Measurements from ENCODE around the gene MDN1.
"Not testable (repeated sequence)": the region's sequence is repeated elsewhere in the genome, so short reads cannot be mapped to it uniquely, and the experiment has no call there.

The MDN1 gene, protein sequence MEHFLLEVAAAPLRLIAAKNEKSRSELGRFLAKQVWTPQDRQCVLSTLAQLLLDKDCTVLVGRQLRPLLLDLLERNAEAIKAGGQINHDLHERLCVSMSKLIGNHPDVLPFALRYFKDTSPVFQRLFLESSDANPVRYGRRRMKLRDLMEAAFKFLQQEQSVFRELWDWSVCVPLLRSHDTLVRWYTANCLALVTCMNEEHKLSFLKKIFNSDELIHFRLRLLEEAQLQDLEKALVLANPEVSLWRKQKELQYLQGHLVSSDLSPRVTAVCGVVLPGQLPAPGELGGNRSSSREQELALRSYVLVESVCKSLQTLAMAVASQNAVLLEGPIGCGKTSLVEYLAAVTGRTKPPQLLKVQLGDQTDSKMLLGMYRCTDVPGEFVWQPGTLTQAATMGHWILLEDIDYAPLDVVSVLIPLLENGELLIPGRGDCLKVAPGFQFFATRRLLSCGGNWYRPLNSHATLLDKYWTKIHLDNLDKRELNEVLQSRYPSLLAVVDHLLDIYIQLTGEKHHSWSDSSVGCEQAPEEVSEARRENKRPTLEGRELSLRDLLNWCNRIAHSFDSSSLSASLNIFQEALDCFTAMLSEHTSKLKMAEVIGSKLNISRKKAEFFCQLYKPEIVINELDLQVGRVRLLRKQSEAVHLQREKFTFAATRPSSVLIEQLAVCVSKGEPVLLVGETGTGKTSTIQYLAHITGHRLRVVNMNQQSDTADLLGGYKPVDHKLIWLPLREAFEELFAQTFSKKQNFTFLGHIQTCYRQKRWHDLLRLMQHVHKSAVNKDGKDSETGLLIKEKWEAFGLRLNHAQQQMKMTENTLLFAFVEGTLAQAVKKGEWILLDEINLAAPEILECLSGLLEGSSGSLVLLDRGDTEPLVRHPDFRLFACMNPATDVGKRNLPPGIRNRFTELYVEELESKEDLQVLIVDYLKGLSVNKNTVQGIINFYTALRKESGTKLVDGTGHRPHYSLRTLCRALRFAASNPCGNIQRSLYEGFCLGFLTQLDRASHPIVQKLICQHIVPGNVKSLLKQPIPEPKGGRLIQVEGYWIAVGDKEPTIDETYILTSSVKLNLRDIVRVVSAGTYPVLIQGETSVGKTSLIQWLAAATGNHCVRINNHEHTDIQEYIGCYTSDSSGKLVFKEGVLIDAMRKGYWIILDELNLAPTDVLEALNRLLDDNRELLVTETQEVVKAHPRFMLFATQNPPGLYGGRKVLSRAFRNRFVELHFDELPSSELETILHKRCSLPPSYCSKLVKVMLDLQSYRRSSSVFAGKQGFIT (N-terminal part only)

DNA sequence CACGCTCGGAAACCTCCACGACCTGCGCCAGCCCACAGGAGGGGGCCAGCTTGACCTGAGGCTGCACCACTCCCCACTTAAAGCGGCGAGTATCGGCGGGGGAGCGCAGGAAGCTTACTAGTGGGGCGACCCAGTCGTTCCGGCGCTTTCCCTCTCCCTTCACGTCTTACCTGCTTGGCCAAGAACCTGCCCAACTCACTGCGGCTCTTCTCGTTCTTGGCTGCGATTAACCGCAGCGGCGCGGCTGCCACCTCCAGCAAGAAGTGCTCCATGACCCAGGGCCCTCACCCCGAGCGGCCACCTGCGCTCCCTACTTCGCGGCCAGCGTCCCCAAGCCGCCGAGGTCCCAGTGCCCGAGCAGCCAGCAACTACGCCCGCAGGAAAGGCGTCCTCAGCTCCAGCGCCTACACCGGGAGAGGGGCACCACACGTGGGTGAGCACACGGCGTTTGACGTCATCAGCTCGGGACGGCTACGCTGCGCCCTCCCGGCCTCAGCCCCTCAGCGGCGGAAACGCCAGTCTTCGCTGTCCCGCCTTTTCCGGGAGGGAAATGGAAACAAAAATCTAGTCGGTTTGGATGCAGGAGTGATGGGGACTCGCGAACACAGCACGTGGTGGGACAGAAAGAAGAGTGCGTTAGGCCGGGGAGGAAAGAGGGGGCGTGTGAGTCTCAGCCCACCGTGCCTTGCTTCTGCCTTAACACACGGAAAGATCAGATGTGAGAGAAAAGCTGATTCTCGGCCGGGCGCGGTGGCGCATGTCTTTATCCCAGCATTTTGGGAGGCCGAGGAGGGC lies at the start of gene MDN1:
Gene MDN1, minus strand, starts transcription at position 459 of the 795 bp plus-strand sequence. Its CDS starts 187 bp downstream, at position 272.
- peak; percentile 72 to 82 (median 80) for DNase-seq (ENCODE audit: low read depth in 3 of 3)

- DNase-seq (ENCODE audit: low read depth in 3 of 3), result no peak
These were observed 46.6 kb upstream of the MDN1 start for GRCh38 chr6:89866024-89866678.

GRCh38 chr6:89862698-89863097 lies 43.1 kb upstream of the MDN1 start:
- DNase-seq (ENCODE audit: low read depth in 3 of 3), result no peak

- no peak for DNase-seq (ENCODE audit: low read depth in 3 of 3)
These were observed 42.7 kb upstream of the MDN1 start for GRCh38 chr6:89862273-89862672.

- DNase-seq (ENCODE audit: low read depth in 3 of 3), result no peak
These were observed 40.1 kb upstream of the MDN1 start for GRCh38 chr6:89859744-89860143.

- DNase-seq (ENCODE audit: low read depth in 3 of 3), result no peak
These were observed 38.4 kb upstream of the MDN1 start for GRCh38 chr6:89858041-89858440.

DNA sequence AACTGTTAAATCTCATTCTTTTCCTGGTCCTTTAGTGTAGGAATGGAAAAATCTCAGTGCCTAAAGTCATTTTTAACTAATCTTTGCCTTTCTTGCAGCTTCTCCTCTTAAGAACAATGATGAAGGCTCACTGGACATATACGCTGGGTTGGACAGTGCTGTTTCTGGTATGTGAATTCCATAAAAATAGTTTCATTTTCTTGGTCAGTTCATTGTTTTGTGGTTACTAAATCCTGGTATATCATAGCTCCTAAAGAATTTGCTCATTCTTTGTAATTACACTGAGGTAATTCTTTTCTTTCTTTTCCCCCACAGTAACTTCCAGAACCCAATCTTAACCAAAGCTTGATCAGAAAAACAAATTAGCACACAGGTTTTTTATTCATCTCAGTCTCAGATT lies 33.5 kb upstream of the MDN1 start:
- no peak for DNase-seq (ENCODE audit: low read depth in 3 of 3)

- not testable (repeated sequence) for DNase-seq (ENCODE audit: low read depth in 3 of 3)
These were observed 27.9 kb upstream of the MDN1 start for GRCh38 chr6:89847513-89847912.

DNA sequence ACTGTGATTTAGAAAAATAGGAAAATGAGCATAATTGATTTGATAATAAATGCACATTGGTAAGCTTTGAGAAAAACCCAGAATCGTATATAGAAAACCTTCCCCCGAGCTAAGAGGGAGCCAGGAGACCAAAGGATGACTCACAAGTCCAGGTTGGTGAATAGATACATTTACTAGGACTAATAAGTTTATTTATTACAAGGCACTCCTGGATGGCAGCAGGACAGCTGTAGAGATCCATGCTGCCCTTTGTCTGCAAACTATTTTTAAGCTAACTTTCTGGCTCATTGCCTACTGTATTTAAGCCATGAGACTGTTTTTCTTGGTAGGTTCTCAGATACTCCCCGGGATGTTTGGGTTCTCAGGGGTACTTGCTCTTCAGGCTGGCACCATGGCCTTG lies 23.5 kb upstream of the MDN1 start:
- no peak for DNase-seq (ENCODE audit: low read depth in 3 of 3)

- DNase-seq (ENCODE audit: low read depth in 3 of 3), result no peak
These were observed 22.6 kb upstream of the MDN1 start for GRCh38 chr6:89842228-89842627.

DNA sequence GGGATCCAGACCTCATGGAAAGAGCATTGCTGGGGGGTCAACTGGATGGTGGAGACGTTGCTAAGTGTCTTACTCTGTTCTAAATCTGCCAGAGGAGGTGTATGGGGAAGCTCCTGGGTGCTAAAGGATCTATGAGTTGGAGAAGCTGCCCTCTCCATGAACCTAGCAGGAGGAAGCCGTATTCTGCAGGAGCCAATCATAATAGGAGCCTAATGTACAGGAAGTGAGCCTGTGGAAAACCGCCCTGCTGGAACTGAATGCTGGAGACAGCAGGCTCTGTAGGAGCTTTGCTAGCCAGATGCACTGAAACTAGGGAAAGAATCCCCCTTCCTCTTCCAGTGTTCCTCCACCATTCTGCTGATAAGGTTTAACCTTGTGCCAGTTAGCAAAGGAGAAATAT lies 20.9 kb upstream of the MDN1 start:
- DNase-seq (ENCODE audit: low read depth in 3 of 3), result no peak

- no peak for DNase-seq (ENCODE audit: low read depth in 3 of 3)
These were observed 17.1 kb upstream of the MDN1 start for GRCh38 chr6:89836639-89837222.

- DNase-seq (ENCODE audit: low read depth in 3 of 3), result peak in 1 of 3 experiments; percentile 6
These were observed 15.5 kb upstream of the MDN1 start for GRCh38 chr6:89834884-89835792.

GRCh38 chr6:89830170-89830809 lies 10.7 kb upstream of the MDN1 start:
- no peak for DNase-seq (ENCODE audit: low read depth in 3 of 3)

DNA sequence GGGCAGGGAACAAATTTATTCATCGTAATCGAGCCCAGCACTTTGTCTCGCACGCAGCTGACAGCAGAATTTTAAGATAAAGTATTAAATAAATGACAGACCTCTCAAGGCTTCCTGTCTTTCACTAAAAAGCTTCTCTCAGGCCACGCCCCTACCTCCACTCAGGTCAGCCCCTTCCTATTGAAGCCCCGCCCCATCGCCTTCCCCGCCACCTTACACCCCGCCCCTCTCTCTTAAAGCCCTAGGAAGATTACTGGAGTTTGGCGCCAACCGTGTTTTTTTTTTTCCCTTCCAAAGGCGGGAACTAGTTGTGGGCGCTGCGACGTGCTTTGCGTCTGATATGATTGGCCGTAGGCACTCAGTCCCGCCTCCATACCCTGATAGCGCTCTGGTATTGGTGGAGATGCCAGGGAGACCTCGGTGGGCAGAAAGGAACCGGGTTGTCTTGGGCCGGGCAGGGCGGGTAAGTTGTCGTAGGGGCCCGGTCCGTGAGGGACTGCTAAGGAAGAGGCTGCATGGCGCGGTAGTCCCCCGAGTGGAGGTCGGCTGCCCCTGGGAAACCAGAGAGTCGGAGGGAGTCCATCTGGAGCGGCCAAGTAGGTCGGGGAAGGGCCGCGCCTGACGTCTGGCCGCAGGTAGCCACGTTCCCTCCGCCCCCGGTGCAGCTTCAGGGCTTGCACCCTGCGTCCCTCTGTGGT lies 10.0 kb upstream of the MDN1 start, which contains the start of gene CASP8AP2:
Gene CASP8AP2, plus strand, starts transcription at position 409 of the 698 bp plus-strand sequence.
- peak; percentile 80 to 93 (median 90) for DNase-seq (ENCODE audit: low read depth in 3 of 3)

DNA sequence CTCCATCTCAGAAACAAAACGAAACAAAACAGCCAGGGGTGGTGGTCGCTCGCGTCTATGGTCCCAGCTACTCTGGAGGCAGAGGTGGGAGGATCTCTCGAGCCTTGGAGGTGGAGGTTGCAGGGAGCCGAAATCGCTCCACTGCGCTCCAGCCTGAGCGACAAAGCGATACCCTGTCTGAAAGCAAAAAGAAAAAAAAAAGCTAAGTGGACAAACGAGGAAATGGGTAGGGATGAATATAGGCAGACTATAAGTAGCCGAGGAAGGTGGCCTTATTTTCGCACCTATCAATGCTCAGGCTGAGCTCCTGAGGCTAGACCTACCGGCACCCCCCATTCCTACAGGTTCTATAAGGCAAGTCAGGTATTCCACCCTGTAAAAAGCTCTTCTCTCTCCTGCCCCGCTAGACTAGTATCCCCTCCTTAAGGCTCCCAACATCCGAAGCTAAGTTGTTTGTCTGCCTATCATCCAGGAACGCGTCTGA lies 9.4 kb upstream of the MDN1 start:
- DNase-seq (ENCODE audit: low read depth in 3 of 3), result no peak

DNA sequence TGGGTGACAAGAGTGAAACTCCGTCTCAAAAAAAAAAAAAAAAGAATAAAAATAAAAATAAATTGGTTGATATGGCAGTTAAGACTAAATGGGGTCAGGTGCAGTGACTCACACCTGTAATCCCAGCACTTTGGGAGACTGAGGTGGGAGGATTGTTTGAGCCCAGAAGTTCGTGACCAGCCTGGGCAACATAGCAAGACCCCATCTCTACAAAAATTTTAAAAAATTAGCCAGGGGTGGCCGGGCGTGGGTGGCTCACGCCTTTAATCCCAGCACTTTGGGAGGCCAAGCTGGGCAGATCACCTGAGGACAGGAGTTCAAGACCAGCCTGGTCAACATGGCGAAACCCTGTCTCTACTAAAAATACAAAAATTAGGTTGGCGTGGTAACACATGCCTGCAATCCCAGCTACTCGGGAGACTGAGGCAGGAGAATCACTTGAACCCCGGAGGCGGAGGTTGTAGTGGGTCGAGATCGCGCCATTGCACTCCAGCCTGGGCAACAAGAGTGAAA lies 8.9 kb upstream of the MDN1 start:
- DNase-seq (ENCODE audit: low read depth in 3 of 3), result not testable (repeated sequence)

All from stimulated activated CD4-positive, alpha-beta T cell treated with anti-CD3 and anti-CD28 coated beads, TNF-alpha, amount 100 ng/mL, for 4 hours (primary cell).